Nephron (organoid): ENCODE measurements around the gene SLC9A9.

ENCODE experiments used
- H3K27ac Mint-ChIP-seq, 3 experiments: 2 replicates each; pipeline ENCODE4 v1.8.0; 2020; ENCODE audit warnings: mixed read lengths in 3 of 3, mild to moderate bottlenecking in 2 of 3, moderate library complexity in 1 of 3
- H3K27me3 Mint-ChIP-seq: 2 replicates; pipeline ENCODE4 v1.8.0; 2021; ENCODE audit warnings: low read depth, mild to moderate bottlenecking, moderate library complexity, mixed read lengths
- H3K36me3 Mint-ChIP-seq: 2 replicates; pipeline ENCODE4 v1.8.0; 2020; ENCODE audit warnings: low read depth, mixed read lengths
- H3K4me1 Mint-ChIP-seq: 2 replicates; pipeline ENCODE4 v1.8.0; 2020; ENCODE audit warnings: mixed read lengths
- H3K4me3 Mint-ChIP-seq, 3 experiments: 2 replicates each; pipeline ENCODE4 v1.8.0; 2020; ENCODE audit warnings: mild to moderate bottlenecking in 3 of 3, mixed read lengths in 3 of 3, moderate library complexity in 2 of 3
- H3K9me3 Mint-ChIP-seq: 2 replicates; pipeline ENCODE4 v1.8.0; 2020; ENCODE audit warnings: mixed read lengths
- TF ChIP-seq, protein P1 (sequence below), 3 experiments: fragments of 200-600 bp; sonication (generic); IDR thresholded peaks; one replicate each; pipeline ENCODE4 v1.5.0; 2021; ENCODE audit warnings: antibody characterized with exemption in 3 of 3; ENCODE audit not compliant: unreplicated experiment in 3 of 3

The SLC9A9 gene

DNA sequence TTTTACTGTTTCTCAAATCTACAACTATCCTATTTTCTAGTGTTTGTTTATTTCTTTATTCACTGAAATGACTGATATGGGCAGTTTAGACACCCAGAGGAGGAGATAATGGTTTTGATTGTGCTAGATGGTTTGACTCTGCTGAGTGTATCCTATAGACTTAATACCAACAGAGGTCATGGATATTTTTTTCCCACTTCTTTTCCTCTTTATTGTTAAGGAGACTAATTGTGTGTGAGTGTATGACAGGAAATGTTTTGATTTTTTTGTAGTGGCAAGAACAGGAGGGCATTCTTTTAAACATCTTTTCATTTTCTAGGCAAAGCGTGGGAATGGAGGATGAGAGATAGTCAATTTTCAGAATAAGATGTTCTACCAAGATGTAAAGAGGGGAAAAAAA lies 505.2 kb downstream of the SLC9A9 start:
- TF ChIP-seq, protein P1, sequence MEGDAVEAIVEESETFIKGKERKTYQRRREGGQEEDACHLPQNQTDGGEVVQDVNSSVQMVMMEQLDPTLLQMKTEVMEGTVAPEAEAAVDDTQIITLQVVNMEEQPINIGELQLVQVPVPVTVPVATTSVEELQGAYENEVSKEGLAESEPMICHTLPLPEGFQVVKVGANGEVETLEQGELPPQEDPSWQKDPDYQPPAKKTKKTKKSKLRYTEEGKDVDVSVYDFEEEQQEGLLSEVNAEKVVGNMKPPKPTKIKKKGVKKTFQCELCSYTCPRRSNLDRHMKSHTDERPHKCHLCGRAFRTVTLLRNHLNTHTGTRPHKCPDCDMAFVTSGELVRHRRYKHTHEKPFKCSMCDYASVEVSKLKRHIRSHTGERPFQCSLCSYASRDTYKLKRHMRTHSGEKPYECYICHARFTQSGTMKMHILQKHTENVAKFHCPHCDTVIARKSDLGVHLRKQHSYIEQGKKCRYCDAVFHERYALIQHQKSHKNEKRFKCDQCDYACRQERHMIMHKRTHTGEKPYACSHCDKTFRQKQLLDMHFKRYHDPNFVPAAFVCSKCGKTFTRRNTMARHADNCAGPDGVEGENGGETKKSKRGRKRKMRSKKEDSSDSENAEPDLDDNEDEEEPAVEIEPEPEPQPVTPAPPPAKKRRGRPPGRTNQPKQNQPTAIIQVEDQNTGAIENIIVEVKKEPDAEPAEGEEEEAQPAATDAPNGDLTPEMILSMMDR (IDR thresholded peaks at IDR 0.05; ENCODE audit: unreplicated experiment in 3 of 3) = no peak
- Mint-ChIP-seq H3K4me3 (no peak overlapping the region), H3K36me3 (no peaks in the 10 kb centered on the region), H3K27ac (no peak overlapping the region), H3K9me3 (no peaks in the 10 kb centered on the region), H3K27me3 (no peaks in the 10 kb centered on the region), H3K4me1 (peaks cover 12% of the 10 kb centered on the region)

DNA sequence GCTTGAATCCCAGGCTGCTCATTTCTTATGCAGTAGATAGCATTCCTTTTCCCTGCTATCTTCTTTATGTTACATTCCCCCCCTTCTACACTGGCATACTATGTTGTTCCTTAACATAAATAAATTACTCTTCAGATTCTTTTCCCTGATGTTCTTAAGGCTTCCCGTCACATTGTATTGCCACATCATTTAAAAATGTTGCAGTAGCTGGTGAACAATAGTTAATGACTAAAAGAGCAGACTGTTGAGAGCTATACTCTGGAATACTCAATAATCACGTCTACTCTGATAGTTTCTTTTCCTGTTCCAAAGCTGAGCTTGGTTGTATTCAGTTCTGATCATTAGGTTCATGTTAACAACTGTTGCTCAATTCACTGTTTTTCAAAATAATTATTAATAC lies 508.8 kb downstream of the SLC9A9 start:
- Mint-ChIP-seq H3K4me1 (peaks cover 17% of the 10 kb centered on the region), H3K27ac (peak overlapping the region; percentile 16 to 81 (median 46)), H3K4me3 (no peak overlapping the region), H3K27me3 (no peaks in the 10 kb centered on the region), H3K9me3 (peaks cover 4% of the 10 kb centered on the region), H3K36me3 (no peaks in the 10 kb centered on the region)
- TF ChIP-seq, protein P1 (IDR thresholded peaks at IDR 0.05; ENCODE audit: unreplicated experiment in 3 of 3) = no peak

DNA sequence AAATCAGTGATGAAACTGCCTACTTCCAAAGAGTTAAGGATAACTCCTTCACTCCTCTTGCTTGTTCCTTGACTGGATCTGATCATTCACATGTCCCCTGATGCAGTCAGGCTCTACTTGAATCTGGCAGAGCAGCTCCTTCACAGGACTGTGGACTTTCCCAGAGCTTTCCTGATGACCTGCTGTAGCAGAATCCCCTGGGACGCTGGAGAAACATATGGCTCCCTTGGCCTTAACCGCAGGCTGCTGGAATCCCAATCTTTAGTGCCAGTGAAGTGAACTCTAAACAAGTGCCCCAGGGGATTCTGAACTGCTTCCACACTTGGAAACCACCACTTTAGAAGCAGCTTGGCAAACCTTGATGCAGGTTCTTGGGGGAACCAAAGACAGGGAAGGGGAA lies 510.9 kb downstream of the SLC9A9 start:
- Mint-ChIP-seq H3K4me3 (no peak overlapping the region), H3K9me3 (peaks cover 4% of the 10 kb centered on the region), H3K27ac (peak overlapping the region in 2 of 3 experiments; percentile 75 to 85), H3K4me1 (peaks cover 17% of the 10 kb centered on the region), H3K27me3 (no peaks in the 10 kb centered on the region), H3K36me3 (no peaks in the 10 kb centered on the region)
- TF ChIP-seq, protein P1 (IDR thresholded peaks at IDR 0.05; ENCODE audit: unreplicated experiment in 3 of 3) = no peak

DNA sequence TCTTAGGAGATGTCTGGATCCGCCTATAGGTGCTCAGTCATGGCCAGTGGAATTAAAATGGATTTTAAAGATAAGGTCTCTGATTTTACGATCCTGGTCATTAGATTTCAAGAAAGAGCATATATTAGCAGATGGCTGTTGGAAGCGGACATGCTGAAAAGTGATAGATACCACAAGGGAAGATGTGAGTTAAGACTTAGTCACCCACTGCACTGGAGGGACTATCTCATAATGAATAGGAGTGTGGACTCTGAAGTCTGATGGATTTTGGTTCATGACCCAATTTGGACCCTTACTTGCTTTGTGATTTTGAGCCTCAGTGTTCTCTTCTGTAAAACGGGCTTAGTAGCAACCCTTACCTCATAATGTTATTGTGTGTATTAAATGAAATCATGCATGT lies 514.0 kb downstream of the SLC9A9 start:
- H3K9me3 Mint-ChIP-seq = peaks cover 4% of the 10 kb centered on the region
- TF ChIP-seq, protein P1 (IDR thresholded peaks at IDR 0.05; ENCODE audit: unreplicated experiment in 3 of 3) = no peak
- H3K4me1 Mint-ChIP-seq = peaks cover 37% of the 10 kb centered on the region
- H3K4me3 Mint-ChIP-seq = no peak overlapping the region
- H3K27me3 Mint-ChIP-seq = no peaks in the 10 kb centered on the region
- H3K27ac Mint-ChIP-seq = no peak overlapping the region
- H3K36me3 Mint-ChIP-seq = no peaks in the 10 kb centered on the region

DNA sequence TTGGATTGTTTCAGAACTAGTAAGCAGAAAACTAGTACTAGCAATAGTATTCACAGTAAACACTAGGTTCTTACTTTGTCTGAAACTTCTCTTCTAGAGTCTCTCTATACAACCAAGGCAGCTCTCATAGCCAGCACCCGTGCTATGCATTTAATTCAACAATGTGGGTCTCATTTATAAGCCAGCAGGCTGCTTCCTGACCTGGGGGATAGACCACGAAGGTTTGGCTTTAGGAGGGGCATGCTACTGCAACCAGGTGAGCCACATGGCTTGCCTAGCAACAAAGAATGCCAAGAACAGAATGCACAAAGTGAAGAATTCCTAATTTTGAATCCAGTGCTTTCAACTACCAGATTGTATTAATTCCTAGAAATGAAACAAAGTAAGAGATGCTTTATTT lies 514.9 kb downstream of the SLC9A9 start:
- Mint-ChIP-seq H3K4me1 (peaks cover 42% of the 10 kb centered on the region), H3K9me3 (peaks cover 4% of the 10 kb centered on the region), H3K4me3 (no peak overlapping the region), H3K36me3 (no peaks in the 10 kb centered on the region), H3K27me3 (no peaks in the 10 kb centered on the region), H3K27ac (peak overlapping the region in 1 of 3 experiments; percentile 15)
- TF ChIP-seq, protein P1 (IDR thresholded peaks at IDR 0.05; ENCODE audit: unreplicated experiment in 3 of 3) = no peak

DNA sequence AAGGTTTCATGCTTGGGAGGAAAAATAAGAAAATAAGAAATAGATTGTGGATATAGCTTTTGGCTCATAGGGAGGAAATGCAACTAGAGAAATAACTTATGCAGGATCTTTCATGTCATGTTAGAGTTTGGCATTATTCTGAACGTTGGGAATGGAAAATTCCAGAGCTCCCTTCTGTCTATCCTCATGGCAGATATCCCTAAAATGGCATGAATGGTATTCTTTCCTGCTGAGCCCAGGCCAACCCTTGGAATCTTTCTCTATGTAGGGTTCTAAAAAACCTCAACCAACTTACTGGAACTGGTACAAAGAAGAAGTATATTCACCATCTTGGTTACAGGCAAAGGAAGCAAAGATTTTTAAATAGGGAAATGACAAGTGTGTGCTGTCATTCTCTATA lies 516.2 kb downstream of the SLC9A9 start:
- H3K9me3 Mint-ChIP-seq = peaks cover 4% of the 10 kb centered on the region
- H3K4me3 Mint-ChIP-seq = no peak overlapping the region
- no peaks in the 10 kb centered on the region for H3K27me3 Mint-ChIP-seq
- H3K36me3 Mint-ChIP-seq = no peaks in the 10 kb centered on the region
- TF ChIP-seq, protein P1 (IDR thresholded peaks at IDR 0.05; ENCODE audit: unreplicated experiment in 3 of 3) = no peak
- peaks cover 41% of the 10 kb centered on the region for H3K4me1 Mint-ChIP-seq
- peak overlapping the region; percentile 0 to 90 (median 88) for H3K27ac Mint-ChIP-seq
